ENCODE measurements around the gene IGSF21.

The IGSF21 gene

GRCh38 chr1:18146886-18147285 is 39.3 kb downstream of the IGSF21 start:
- no peaks in the 10 kb centered on the region for H3K79me2 ChIP-seq (ENCODE audit: control insufficient read depth, insufficient read depth, low read length, poor library complexity)
- no peak overlapping the region for H2BK120ac ChIP-seq (ENCODE audit: insufficient read depth, low read length, poor library complexity)
- H4K12ac ChIP-seq (ENCODE audit: low read depth, low read length), result no peak overlapping the region
- no peaks in the 10 kb centered on the region for H3K36me3 ChIP-seq (ENCODE audit: control insufficient read depth in 1 of 2, insufficient read depth in 2 of 2, low read length in 2 of 2)
- no peak overlapping the region for H3K23ac ChIP-seq (ENCODE audit: low read length)
- no peak overlapping the region for H2BK12ac ChIP-seq (ENCODE audit: low read length)
- H2AK5ac ChIP-seq (ENCODE audit: low read length), result no peak overlapping the region
- no peaks in the 10 kb centered on the region for H3K79me1 ChIP-seq (ENCODE audit: low read length)
- no peak overlapping the region for H3K27ac ChIP-seq (ENCODE audit: low read depth, low read length)
- H3K4ac ChIP-seq (ENCODE audit: low read depth, low read length), result no peak overlapping the region
- no peak overlapping the region for H3K9ac ChIP-seq (ENCODE audit: low read length)
- H4K8ac ChIP-seq (ENCODE audit: low read depth, low read length), result no peak overlapping the region
- WGBS (ENCODE audit: extremely low coverage, insufficient coverage, insufficient read length), result no CpG with 5 or more reads among the region's 10 CpGs
- H3K14ac ChIP-seq (ENCODE audit: low read length), result no peak overlapping the region
- no peaks in the 10 kb centered on the region for H3K4me1 ChIP-seq (ENCODE audit: control insufficient read depth in 1 of 2, insufficient read depth in 2 of 2, low read length in 2 of 2)
- H4K91ac ChIP-seq (ENCODE audit: low read depth, low read length), result no peak overlapping the region
- H3K18ac ChIP-seq (ENCODE audit: low read length), result no peak overlapping the region
- DNase-seq, result no peak
- no peak overlapping the region for H3K4me3 ChIP-seq (ENCODE audit: low read depth, low read length)
- H3K4me2 ChIP-seq (ENCODE audit: low read length), result no peak overlapping the region
- peaks cover 2% of the 10 kb centered on the region for H3K9me3 ChIP-seq (ENCODE audit: insufficient read depth, low read depth, low read length)
- H2BK5ac ChIP-seq (ENCODE audit: low read depth, low read length, poor library complexity), result no peak overlapping the region
- no peak overlapping the region for H2AFZ ChIP-seq (ENCODE audit: insufficient read depth, low read length, poor library complexity)
- H3K27me3 ChIP-seq (ENCODE audit: insufficient read depth, low read length), result no peaks in the 10 kb centered on the region

- no CpG with 5 or more reads among the region's 4 CpGs for WGBS (ENCODE audit: extremely low coverage, insufficient coverage, insufficient read length)
- H3K14ac ChIP-seq (ENCODE audit: low read length), result no peak overlapping the region
Measured at GRCh38 chr1:18147672-18148071, 40.1 kb downstream of the IGSF21 start.

GRCh38 chr1:18148461-18148860 is 40.9 kb downstream of the IGSF21 start:
- Histone ChIP-seq H2AFZ (ENCODE audit: insufficient read depth, low read length, poor library complexity) (no peak overlapping the region), H3K36me3 (ENCODE audit: control insufficient read depth in 1 of 2, insufficient read depth in 2 of 2, low read length in 2 of 2) (no peaks in the 10 kb centered on the region), H3K4me1 (ENCODE audit: control insufficient read depth in 1 of 2, insufficient read depth in 2 of 2, low read length in 2 of 2) (no peaks in the 10 kb centered on the region), H2BK5ac (ENCODE audit: low read depth, low read length, poor library complexity) (no peak overlapping the region), H3K14ac (ENCODE audit: low read length) (no peak overlapping the region), H3K79me2 (ENCODE audit: control insufficient read depth, insufficient read depth, low read length, poor library complexity) (no peaks in the 10 kb centered on the region), H2BK120ac (ENCODE audit: insufficient read depth, low read length, poor library complexity) (no peak overlapping the region), H2AK5ac (ENCODE audit: low read length) (no peak overlapping the region), H3K4me2 (ENCODE audit: low read length) (no peak overlapping the region), H3K27ac (ENCODE audit: low read depth, low read length) (no peak overlapping the region), H3K4ac (ENCODE audit: low read depth, low read length) (no peak overlapping the region), H4K12ac (ENCODE audit: low read depth, low read length) (no peak overlapping the region), H3K27me3 (ENCODE audit: insufficient read depth, low read length) (no peaks in the 10 kb centered on the region), H3K18ac (ENCODE audit: low read length) (no peak overlapping the region), H3K9me3 (ENCODE audit: insufficient read depth, low read depth, low read length) (peaks cover 2% of the 10 kb centered on the region), H2BK12ac (ENCODE audit: low read length) (no peak overlapping the region), H3K79me1 (ENCODE audit: low read length) (no peaks in the 10 kb centered on the region), H3K9ac (ENCODE audit: low read length) (no peak overlapping the region), H4K91ac (ENCODE audit: low read depth, low read length) (no peak overlapping the region), H4K8ac (ENCODE audit: low read depth, low read length) (no peak overlapping the region), H3K23ac (ENCODE audit: low read length) (no peak overlapping the region), H3K4me3 (ENCODE audit: low read depth, low read length) (no peak overlapping the region)
- WGBS (ENCODE audit: extremely low coverage, insufficient coverage, insufficient read length), result no CpG with 5 or more reads among the region's 5 CpGs
- no peak for DNase-seq

More at GRCh38 chr1:18147672-18148071, 40.1 kb downstream of the IGSF21 start:
- Histone ChIP-seq H3K9me3 (ENCODE audit: insufficient read depth, low read depth, low read length) (peaks cover 2% of the 10 kb centered on the region), H2AFZ (ENCODE audit: insufficient read depth, low read length, poor library complexity) (no peak overlapping the region), H3K4me3 (ENCODE audit: low read depth, low read length) (no peak overlapping the region), H3K79me1 (ENCODE audit: low read length) (no peaks in the 10 kb centered on the region), H2BK12ac (ENCODE audit: low read length) (no peak overlapping the region), H3K4ac (ENCODE audit: low read depth, low read length) (no peak overlapping the region), H3K4me1 (ENCODE audit: control insufficient read depth in 1 of 2, insufficient read depth in 2 of 2, low read length in 2 of 2) (no peaks in the 10 kb centered on the region), H3K9ac (ENCODE audit: low read length) (no peak overlapping the region), H3K4me2 (ENCODE audit: low read length) (no peak overlapping the region), H2AK5ac (ENCODE audit: low read length) (no peak overlapping the region), H3K36me3 (ENCODE audit: control insufficient read depth in 1 of 2, insufficient read depth in 2 of 2, low read length in 2 of 2) (no peaks in the 10 kb centered on the region), H3K79me2 (ENCODE audit: control insufficient read depth, insufficient read depth, low read length, poor library complexity) (no peaks in the 10 kb centered on the region), H4K12ac (ENCODE audit: low read depth, low read length) (no peak overlapping the region), H3K18ac (ENCODE audit: low read length) (no peak overlapping the region), H3K27me3 (ENCODE audit: insufficient read depth, low read length) (no peaks in the 10 kb centered on the region), H3K27ac (ENCODE audit: low read depth, low read length) (no peak overlapping the region), H2BK5ac (ENCODE audit: low read depth, low read length, poor library complexity) (no peak overlapping the region), H2BK120ac (ENCODE audit: insufficient read depth, low read length, poor library complexity) (no peak overlapping the region), H4K8ac (ENCODE audit: low read depth, low read length) (no peak overlapping the region), H4K91ac (ENCODE audit: low read depth, low read length) (no peak overlapping the region), H3K23ac (ENCODE audit: low read length) (no peak overlapping the region)
- no peak for DNase-seq

GRCh38 chr1:18149027-18149641 is 41.5 kb downstream of the IGSF21 start:
- no CpG with 5 or more reads among the region's 19 CpGs for WGBS (ENCODE audit: extremely low coverage, insufficient coverage, insufficient read length)

More at GRCh38 chr1:18149027-18149641, 41.5 kb downstream of the IGSF21 start:
- peaks cover 2% of the 10 kb centered on the region for H3K9me3 ChIP-seq (ENCODE audit: insufficient read depth, low read depth, low read length)
- no peaks in the 10 kb centered on the region for H3K27me3 ChIP-seq (ENCODE audit: insufficient read depth, low read length)
- H3K4ac ChIP-seq (ENCODE audit: low read depth, low read length), result no peak overlapping the region
- H3K36me3 ChIP-seq (ENCODE audit: control insufficient read depth in 1 of 2, insufficient read depth in 2 of 2, low read length in 2 of 2), result no peaks in the 10 kb centered on the region
- no peak overlapping the region for H3K14ac ChIP-seq (ENCODE audit: low read length)
- no peak overlapping the region for H3K9ac ChIP-seq (ENCODE audit: low read length)
- H4K12ac ChIP-seq (ENCODE audit: low read depth, low read length), result no peak overlapping the region
- H2BK12ac ChIP-seq (ENCODE audit: low read length), result no peak overlapping the region
- DNase-seq, result no peak
- no peak overlapping the region for H3K23ac ChIP-seq (ENCODE audit: low read length)
- H3K18ac ChIP-seq (ENCODE audit: low read length), result no peak overlapping the region
- H2AK5ac ChIP-seq (ENCODE audit: low read length), result no peak overlapping the region
- H3K27ac ChIP-seq (ENCODE audit: low read depth, low read length), result no peak overlapping the region
- no peak overlapping the region for H4K91ac ChIP-seq (ENCODE audit: low read depth, low read length)
- H2BK120ac ChIP-seq (ENCODE audit: insufficient read depth, low read length, poor library complexity), result no peak overlapping the region
- no peaks in the 10 kb centered on the region for H3K79me2 ChIP-seq (ENCODE audit: control insufficient read depth, insufficient read depth, low read length, poor library complexity)
- no peak overlapping the region for H3K4me2 ChIP-seq (ENCODE audit: low read length)
- no peaks in the 10 kb centered on the region for H3K4me1 ChIP-seq (ENCODE audit: control insufficient read depth in 1 of 2, insufficient read depth in 2 of 2, low read length in 2 of 2)
- H3K4me3 ChIP-seq (ENCODE audit: low read depth, low read length), result no peak overlapping the region
- H3K79me1 ChIP-seq (ENCODE audit: low read length), result no peaks in the 10 kb centered on the region
- no peak overlapping the region for H4K8ac ChIP-seq (ENCODE audit: low read depth, low read length)
- H2AFZ ChIP-seq (ENCODE audit: insufficient read depth, low read length, poor library complexity), result no peak overlapping the region
- no peak overlapping the region for H2BK5ac ChIP-seq (ENCODE audit: low read depth, low read length, poor library complexity)

All from trophoblast cell (in vitro differentiated cells and primary cell).